GM20431 (cell line): ENCODE measurements around the gene ARHGAP44.
"Not testable (repeated sequence)": the region's sequence is repeated elsewhere in the genome, so short reads cannot be mapped to it uniquely, and the experiment has no call there.

ENCODE experiments used
- in situ Hi-C: fragments of 300-500 bp; cut with MseI, MboI; formaldehyde crosslinking; loops from one replicate; pipeline ENCODE4 v1.15.0; 2020; ENCODE audit warnings: low sequenced_read_pairs; ENCODE audit not compliant: unreplicated experiment

ARHGAP44 gene

GRCh38 chr17:12813664-12814063 lies 24.4 kb downstream of the ARHGAP44 start:
- in situ Hi-C loops: no loop called here

GRCh38 chr17:12814718-12815117 lies 25.4 kb downstream of the ARHGAP44 start:
- in situ Hi-C loops: no loop called here

GRCh38 chr17:12815642-12816141 lies 26.4 kb downstream of the ARHGAP44 start:
- in situ Hi-C loops: no loop called here

- in situ Hi-C loops: no loop called here
Observed at GRCh38 chr17:12821376-12821940, 32.2 kb downstream of the ARHGAP44 start.

- in situ Hi-C loops: no loop called here
Observed at GRCh38 chr17:12826431-12826830, 37.1 kb downstream of the ARHGAP44 start.

GRCh38 chr17:12830777-12831247 lies 41.5 kb downstream of the ARHGAP44 start:
- in situ Hi-C loops: no loop called here

GRCh38 chr17:12831839-12832238 lies 42.5 kb downstream of the ARHGAP44 start:
- in situ Hi-C loops: no loop called here

- in situ Hi-C loops: no loop called here
Observed at GRCh38 chr17:12839042-12839441, 49.7 kb downstream of the ARHGAP44 start.

- in situ Hi-C loops: no loop called here
Observed at GRCh38 chr17:12842936-12843335, 53.6 kb downstream of the ARHGAP44 start.

- in situ Hi-C loops: no loop called here
Observed at GRCh38 chr17:12850996-12851395, 61.7 kb downstream of the ARHGAP44 start.

- in situ Hi-C loops: no loop called here
Observed at GRCh38 chr17:12851901-12852435, 62.7 kb downstream of the ARHGAP44 start.

GRCh38 chr17:12853921-12854320 lies 64.6 kb downstream of the ARHGAP44 start:
- in situ Hi-C loops: no loop called here

- in situ Hi-C loops: no loop called here
Observed at GRCh38 chr17:12856416-12856815, 67.1 kb downstream of the ARHGAP44 start.

GRCh38 chr17:12857592-12857991 lies 68.3 kb downstream of the ARHGAP44 start:
- in situ Hi-C loops: no loop called here

- in situ Hi-C loops: no loop called here
Observed at GRCh38 chr17:12859520-12859919, 70.2 kb downstream of the ARHGAP44 start.

GRCh38 chr17:12865769-12866168 lies 76.5 kb downstream of the ARHGAP44 start:
- in situ Hi-C loops: no loop called here

GRCh38 chr17:12866244-12866643 lies 76.9 kb downstream of the ARHGAP44 start:
- in situ Hi-C loops: no loop called here

- in situ Hi-C loops: no loop called here
Observed at GRCh38 chr17:12867726-12868125, 78.4 kb downstream of the ARHGAP44 start.

GRCh38 chr17:12873415-12874125 lies 84.3 kb downstream of the ARHGAP44 start:
- in situ Hi-C loops: not testable (repeated sequence)

- in situ Hi-C loops: no loop called here
Observed at GRCh38 chr17:12877953-12878669, 88.8 kb downstream of the ARHGAP44 start.

GRCh38 chr17:12879096-12879495 lies 89.8 kb downstream of the ARHGAP44 start:
- in situ Hi-C loops: not testable (repeated sequence)
